ENCODE data around the gene OPN3.

- TF ChIP-seq EP300 (IDR thresholded peaks at IDR 0.05) (no peak), CTCF (IDR thresholded peaks at IDR 0.05) (no peak), POLR2AphosphoS5 (IDR thresholded peaks at IDR 0.05) (no peak)
Observed at GRCh38 chr1:241617426-241617825, 22.7 kb downstream of the OPN3 start.

All from upper lobe of left lung (tissue), 4 donors.